OCI-LY7 (cell line): ENCODE data around the gene RPL32.

Experiments used
- EZH2phosphoT487 ChIP-seq: fragments of 200-600 bp; sonication (generic); IDR thresholded peaks from 2 replicates; pipeline ENCODE4 v1.6.1; 2018; ENCODE audit warnings: low read depth, borderline replicate concordance, mild to moderate bottlenecking, mixed run types, antibody characterized with exemption, low read length, moderate library complexity, mixed read lengths
- TF ChIP-seq, protein P1 (sequence below): fragments of 200-600 bp; sonication (generic); conservative IDR thresholded peaks from 2 replicates; pipeline ENCODE4 v1.5.1; 2014; ENCODE audit warnings: mild to moderate bottlenecking, antibody characterized with exemption, low read length, moderate library complexity, mixed read lengths

DNA sequence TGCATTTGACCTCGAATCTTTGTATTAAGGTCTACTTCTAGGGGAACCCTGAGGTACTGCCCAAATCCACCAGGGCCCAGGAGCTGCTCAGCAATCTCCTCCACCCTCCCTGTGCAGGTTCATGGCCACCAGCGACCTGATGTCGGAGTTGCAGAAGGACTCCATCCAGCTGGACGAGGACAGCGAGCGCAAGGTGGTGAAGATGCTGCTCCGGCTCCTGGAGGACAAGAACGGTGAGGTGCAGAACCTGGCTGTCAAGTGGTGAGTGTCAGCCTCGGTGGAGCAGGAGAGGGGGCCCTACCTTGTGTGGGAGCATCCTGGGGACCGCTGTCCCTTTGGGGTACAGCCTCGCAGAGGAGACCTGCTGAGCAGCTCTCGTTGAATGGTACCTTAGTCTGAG is 38.0 kb downstream of the RPL32 start:
- TF ChIP-seq, protein P1, sequence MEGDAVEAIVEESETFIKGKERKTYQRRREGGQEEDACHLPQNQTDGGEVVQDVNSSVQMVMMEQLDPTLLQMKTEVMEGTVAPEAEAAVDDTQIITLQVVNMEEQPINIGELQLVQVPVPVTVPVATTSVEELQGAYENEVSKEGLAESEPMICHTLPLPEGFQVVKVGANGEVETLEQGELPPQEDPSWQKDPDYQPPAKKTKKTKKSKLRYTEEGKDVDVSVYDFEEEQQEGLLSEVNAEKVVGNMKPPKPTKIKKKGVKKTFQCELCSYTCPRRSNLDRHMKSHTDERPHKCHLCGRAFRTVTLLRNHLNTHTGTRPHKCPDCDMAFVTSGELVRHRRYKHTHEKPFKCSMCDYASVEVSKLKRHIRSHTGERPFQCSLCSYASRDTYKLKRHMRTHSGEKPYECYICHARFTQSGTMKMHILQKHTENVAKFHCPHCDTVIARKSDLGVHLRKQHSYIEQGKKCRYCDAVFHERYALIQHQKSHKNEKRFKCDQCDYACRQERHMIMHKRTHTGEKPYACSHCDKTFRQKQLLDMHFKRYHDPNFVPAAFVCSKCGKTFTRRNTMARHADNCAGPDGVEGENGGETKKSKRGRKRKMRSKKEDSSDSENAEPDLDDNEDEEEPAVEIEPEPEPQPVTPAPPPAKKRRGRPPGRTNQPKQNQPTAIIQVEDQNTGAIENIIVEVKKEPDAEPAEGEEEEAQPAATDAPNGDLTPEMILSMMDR = no peak
- TF ChIP-seq EZH2phosphoT487 = no peak
